Activated CD4-positive, alpha-beta T cell treated with anti-CD3 and anti-CD28 coated beads for 48 hours (primary cell): Measurements from ENCODE around the gene NOTUM.

ENCODE experiments used
- DNase-seq: peaks from one replicate; pipeline ENCODE4 v3.0.0-alpha.2; 2020

Gene NOTUM

DNA sequence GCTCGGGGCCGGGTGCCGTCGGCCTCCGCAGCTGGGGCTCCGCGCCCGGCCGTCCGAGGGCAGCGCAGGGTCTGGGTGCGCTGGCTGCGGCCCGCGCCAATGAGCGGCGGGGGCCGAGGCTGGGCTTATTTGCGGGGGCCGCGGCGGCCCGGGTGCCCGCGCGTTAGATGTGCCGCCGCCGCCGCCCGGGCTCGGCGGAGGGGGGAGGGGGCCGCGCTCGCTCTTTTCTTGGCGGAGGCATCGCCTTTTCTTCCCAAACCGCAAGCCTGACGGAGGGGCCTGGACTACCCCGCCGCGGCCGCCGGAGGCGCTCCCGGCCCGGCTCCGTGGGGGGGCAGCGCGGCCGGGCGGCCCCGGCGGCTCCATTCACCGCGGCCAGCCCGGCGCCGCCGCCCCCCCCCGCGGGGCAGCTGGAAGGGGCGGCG lies at the start of gene NOTUM:
Gene NOTUM, minus strand, starts transcription at position 101 of the 425 bp plus-strand sequence. CDS start 278 bp downstream, outside the sequence.
- DNase-seq: no peak

DNA sequence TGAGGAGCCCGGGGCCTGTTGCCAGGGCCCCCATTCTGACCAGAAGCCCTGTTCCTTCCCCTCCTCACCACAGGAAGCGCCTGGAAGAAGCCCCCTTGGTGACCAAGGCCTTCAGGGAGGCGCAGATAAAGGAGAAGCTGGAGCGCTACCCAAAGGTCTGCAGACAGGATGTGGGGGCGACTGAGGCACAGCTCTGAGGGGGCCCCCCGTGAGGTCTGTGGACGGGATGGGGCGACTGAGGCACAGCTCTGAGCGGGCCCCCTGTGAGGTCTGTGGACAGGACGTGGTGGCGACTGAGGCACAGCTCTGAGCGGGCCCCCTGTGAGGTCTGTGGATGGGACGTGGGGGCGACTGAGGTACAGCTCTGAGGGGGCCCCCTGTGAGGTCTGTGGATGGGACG lies 48.4 kb upstream of the NOTUM start:
- no peak for DNase-seq

DNA sequence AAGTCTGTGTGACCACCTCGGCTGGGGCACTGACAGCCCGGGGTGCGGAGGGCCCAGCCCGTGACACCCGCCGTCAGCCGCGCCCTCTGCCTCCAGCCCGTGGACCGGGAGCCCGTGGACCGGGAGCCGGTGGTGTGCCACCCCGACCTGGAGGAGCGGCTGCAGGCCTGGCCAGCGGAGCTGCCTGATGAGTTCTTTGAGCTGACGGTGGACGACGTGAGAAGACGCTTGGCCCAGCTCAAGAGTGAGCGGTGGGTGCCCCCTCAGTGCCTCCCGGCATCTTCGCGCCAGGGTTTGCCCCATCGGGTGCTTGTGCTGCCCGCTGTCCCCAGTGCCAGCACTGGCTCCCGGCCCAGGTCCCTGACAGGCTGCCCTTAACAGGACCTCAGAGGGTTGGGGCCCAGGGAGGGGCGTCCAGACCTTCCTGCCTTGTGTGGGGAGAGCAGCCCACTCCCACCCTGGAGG lies 48.0 kb upstream of the NOTUM start:
- DNase-seq: no peak

DNA sequence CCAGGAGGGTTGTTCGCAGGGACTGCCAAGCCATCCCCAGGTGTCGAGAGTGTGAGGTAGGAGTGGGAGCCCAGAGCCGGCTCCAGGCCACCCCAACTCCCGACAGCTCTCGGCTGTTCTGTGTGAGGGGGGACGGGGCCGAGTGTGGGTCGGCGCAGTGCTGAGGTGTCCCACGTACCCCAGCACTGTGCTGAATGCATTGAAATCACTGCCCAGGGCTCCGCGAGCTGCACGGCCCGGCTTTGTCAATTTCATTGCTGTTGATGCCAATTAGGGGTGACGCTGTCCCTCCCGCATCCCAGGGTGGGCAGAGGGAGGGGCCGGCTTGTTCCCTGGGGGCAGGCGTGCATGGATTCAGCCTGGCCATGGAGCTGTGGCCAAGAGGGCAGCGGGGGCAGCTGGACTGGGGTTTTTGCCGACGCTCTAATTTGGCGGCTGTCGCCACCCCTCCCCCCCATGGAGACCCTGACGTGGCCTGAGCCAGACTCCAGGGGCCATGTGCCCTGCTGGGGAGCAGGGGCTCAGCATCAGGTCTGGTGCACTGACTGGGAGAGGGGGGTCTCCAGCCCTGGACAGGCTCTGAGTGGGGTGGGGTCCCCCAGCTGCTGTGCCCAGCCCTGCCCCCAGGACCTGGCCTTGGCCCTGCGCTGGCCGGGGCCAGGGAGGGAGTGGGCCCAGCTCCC lies 47.4 kb upstream of the NOTUM start:
- DNase-seq: no peak

DNA sequence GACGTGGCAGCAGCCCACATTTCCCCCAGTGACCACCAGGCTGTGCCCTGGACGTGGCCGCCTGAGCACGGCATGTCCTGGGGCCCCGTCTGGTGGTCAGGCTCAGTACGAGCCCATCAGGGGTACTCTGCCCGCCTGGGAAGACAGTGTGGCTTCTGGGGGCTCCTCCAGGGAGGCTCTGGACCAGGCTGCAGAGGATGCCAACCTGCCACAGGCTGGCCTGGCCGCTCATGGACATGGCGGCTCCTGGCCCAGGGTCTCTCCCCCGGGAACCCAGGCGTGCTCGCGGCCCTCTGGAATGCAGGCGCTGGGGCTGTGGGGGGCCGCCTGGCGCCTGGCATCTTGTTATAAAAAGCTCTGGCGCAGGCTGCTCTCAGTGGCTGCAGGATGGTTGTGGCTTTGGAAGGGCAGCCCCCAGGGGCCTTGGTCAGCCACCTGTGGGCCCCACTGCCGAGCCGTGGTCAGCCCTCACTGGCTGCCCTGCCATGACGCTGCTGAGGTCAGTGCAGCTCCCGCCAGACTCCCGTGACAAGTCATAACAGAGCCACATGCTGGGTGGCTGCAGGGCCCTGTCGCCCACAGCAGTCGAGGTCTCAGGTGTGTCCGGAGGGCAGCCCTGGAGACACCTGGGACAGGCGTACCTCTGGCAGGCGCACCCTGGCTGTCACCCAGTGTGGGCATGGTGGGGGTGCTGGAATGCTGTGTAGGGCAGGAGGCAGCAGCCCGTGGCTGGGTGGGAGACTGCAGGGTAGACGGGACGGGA lies 46.7 kb upstream of the NOTUM start:
- DNase-seq: no peak

DNA sequence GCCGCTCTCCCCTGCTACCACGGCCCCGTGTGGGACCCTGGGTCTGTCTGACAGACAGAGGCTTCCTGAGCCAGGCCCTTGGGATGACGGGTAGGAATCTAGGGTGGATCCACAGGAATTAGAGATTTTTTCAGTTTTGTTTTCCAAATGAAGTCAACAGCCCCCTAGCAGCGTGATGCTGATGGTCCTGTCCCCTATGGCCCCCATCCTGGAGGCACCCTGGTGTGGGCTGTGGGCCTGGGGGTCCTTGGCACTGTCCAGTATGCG lies 46.2 kb upstream of the NOTUM start:
- no peak for DNase-seq

DNA sequence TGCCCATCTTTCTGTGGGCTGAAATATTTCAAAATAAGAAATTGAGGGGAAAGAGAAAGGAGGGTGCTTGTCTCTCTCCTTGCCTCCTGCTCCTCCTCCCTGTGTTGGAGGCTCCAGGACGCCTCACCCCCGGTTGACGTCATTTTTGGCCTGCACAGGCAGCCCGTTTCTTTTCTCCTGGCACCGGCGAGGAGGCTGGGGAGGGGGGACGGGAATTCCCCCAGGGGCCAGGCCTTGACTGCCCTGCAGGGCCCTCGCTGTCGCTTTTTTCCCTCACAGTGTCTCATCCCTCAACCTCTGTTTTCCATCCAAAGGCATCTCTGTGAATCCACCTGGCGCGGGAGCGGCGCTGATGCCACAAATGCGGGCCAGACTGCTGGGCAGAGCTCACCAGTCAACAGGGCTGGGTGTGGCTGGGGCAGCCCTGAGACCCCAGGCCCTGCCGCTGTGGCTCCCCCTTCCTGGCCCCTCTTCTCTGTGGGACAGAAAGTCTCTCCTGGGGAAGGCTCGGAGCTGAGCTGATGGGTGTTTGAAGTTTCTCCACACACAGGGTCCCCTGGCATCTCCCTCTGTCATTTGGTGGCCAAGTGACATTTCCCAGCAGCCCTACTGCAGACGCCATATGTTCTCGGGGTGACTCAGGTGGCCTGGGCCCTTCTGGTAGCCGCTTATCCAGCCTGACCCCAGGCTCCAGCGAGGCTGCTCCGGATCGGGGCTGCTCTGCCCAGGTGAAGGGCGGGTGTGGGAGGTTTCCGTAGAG lies 45.7 kb upstream of the NOTUM start:
- DNase-seq: no peak

DNA sequence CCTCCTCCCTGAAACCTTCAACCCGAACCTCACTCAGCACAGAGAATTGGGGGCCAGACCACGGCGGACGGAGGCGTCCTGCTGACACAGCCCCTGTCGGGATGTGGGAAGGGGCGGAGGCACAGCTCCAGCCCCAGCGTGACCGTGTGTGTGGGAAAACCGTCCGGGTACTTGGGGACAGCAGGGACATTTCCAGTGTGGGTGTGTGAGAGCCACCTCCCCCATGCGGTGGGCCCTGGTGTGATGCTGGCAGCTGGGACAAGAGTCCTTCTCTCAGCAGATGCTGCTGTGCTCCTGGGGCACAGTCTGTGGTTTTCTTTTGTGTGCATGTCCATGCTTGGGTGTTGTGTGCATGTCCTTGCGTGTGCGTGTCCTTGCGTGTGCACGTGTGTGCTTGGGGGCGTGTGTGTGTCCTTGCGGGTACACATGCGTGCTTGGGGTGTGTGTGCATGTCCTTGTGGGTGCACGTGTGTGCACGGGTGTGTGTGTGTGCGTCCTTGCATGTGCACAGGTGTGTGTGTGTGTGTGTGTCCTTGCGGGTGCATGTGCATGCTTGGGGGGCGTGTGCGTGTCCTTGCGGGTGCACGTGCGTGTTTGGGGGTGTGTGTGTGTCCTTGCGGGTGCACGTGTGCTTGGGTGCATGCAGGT lies 44.8 kb upstream of the NOTUM start:
- DNase-seq: no peak

DNA sequence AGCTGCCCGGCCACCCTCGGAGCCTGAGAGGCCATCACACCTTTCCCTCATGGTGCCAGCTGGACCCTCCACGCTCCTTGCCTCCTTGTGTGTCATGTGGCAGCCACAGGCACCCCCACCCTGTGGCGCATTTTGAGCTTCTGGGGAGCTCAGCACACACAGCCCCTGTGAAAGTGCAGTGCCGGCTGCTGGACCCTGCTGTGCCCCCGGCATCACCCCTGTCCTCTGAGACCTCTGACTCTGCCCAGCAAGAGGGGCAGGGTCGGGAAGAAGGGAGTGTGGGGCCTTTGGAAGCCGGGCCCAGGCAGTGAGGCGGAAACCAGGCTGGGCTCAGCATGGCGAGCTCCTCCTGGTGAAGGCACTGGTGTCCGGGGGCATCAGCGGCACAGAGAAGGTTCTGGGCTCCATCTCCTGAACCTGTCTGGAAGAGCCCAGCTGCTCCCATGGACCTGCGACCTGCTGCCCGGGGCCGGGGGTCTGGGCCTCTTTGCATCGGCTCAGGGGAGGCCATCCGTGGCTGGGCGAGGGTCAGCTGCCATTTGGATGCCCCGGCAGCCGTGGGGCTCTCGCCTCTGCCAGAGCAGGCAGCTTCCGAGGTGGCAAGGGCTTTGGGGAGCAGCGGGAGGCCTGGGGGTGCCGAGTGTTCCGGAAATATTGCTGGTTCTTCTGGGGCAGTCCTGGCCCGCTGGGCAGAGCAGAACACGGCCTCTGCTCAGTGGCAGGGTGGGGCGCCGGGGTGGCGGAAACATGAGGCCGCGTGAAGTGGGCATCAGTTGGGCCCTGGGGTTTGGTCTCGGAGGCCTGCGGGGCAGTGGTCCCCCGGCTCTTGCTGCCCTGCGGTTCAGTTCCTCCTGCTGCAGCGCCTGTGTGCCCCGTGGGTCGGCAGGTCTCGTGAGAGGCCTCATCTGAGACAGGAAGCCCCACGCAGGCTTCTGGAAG lies 43.8 kb upstream of the NOTUM start:
- no peak for DNase-seq

DNA sequence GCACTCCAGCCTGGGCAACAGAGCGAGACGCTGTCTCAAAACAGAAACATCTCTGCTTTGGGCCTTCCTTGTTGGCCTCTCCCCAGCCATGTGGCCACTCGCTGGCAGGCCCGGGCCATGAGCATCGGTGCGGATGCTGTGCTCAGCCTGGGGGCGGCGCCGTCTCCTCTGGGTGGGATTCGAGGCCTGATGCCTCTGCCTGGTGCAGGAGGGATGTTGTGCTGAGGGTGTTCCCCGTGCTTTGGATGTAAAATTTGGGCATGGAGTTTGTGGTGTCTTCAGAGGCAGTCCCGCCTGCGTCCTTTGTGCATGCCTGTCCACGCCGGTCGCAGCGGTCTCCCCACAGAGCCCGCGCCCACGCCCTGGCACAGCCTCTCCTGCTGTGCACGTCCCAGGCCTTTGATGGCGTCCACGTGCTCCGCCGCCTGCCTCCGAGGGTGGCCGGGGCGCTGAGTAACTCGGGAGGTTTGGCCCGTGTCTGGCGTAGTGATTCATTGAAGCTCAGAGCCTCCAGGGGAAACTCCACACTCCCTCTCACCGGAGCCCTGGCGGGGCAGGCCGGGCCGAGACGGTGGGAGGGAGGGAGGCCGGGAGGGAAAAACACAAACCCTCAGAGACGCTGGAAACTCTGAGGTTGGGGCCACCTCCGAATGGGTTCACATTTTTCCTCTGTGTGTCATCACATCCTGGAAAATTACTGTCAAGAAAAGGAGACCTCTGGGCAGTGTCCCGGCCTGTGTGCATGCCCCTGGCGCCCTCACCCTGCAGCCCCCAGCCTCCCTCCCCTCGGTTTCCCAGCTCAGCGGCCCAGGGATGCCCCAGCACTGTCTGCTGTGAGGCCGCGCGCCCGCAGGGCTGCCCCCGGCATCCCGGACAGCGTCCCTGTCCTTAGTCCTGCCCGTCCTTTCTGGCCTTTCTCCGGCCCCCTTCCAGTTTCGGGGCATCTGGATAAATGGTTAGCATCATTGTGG lies 42.7 kb upstream of the NOTUM start:
- peak; percentile 47 for DNase-seq

DNA sequence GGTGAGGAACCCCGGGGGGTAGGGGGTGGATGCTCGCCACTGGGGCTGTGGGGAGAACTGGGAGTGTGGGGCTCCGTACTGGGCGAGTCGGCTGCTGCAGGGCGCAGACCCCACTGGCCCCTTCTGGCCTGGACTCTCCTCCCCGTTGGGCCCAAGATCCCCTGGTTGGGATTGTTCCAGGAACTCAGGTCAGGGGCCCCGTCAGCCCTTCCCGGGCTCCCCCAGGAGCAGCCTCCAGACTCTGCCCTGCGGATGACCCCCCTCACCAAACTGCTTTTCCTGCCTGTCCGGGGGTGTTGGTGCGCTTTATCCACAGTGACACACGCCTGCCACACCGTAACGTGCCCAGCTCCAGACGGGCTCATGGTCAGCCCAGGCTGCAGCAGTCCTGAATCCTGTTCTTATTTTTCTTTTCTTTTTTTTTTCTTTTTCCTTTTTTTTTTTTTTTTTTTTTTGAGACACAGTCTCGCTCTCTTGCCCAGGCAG lies 40.6 kb upstream of the NOTUM start:
- DNase-seq: no peak

DNA sequence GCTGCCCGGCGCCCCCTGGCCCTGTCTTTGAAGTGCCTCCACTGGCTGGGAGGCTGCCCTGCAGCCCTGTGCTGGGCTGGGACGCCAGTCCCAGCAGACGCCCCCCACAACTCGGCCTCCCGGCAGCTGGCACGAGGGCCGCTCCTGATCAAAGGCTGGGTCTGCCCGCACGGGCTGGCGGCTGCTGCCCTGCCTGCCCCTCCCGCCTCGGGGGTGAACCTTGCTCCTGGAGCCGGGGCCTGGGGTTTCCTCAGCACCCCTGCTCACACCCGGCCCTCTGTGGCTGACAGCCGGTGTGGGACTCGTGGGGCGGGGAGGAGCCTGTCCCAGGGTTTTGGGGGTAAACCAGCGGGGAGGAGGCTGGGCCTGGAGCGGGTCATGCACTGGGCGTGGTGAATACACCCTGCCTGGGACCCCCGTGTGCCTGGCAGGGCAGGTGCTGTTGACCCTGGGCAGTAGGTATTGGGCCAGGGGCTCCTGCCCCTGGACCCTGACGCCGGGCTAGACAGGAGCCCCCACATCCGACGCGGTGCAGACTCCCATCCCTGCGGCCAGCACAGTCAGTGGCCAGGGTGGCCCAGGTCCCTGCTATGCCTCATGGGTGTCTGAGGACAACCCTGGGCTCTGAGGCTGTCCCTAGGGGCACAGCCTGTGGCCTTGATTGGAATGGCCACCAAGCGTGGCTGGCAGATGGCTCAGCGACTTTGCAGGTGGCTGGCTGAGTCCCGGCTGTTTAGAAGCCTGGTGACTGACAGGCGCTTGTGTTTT lies 40.0 kb upstream of the NOTUM start:
- DNase-seq: no peak

DNA sequence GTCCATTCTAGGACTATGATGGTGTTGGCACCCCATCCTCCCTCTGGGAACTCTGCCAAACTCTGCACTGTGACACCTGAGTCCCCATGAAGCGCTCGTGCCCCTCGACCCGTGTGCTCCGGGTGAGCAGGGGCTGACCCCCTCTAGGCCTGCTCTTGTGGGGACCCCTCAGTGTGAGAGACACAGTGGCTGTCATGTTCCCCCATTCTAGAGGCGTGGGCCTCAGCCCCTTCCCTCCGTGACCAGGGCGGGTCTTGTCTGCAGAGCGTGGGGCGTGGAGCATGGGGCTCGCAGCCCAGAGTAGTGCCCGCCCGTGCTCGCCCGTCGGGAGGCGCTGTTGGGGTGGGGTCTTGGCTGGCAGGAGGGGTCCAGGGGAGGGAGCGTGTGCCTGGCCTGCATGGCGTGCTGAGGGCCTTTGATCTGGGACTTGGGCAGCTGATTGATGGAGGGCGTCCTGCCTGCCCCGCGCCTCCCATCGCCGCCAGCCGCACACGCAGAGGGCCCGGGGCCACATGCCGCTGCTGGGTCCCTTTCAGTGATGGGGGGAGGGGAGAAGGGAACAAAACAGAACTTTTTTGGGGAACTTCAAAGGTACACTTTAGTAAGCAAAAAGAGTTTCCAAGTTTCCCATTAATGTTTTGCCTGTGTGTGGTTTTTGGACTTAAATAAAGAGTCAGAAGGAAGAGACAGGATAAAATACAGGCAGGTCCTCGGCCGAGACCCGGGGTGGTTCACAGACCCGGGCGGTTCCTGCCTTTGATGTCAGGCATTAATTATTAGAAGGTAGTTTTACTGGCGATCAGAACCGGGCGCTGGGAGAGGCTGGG lies 39.2 kb upstream of the NOTUM start:
- no peak for DNase-seq

DNA sequence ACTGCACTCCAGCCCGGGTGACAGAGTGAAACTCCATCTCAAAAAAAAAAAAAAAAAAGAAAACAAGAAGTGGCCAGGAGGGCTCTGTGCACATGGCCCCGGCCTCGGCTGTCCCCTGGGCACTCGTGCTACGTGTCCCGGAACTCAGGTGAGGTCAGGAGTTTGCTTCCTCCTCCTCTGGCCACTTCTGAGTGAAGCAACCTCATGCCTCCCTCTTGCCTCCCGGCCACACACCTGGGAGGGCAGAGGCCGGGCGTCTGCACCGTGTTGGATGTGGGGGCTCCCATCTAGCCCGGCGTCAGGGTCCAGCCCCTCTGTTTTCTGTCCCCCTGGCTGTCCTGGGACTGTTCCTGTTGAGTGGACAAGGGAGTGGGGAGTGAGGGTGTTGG lies 38.6 kb upstream of the NOTUM start:
- DNase-seq: no peak

DNA sequence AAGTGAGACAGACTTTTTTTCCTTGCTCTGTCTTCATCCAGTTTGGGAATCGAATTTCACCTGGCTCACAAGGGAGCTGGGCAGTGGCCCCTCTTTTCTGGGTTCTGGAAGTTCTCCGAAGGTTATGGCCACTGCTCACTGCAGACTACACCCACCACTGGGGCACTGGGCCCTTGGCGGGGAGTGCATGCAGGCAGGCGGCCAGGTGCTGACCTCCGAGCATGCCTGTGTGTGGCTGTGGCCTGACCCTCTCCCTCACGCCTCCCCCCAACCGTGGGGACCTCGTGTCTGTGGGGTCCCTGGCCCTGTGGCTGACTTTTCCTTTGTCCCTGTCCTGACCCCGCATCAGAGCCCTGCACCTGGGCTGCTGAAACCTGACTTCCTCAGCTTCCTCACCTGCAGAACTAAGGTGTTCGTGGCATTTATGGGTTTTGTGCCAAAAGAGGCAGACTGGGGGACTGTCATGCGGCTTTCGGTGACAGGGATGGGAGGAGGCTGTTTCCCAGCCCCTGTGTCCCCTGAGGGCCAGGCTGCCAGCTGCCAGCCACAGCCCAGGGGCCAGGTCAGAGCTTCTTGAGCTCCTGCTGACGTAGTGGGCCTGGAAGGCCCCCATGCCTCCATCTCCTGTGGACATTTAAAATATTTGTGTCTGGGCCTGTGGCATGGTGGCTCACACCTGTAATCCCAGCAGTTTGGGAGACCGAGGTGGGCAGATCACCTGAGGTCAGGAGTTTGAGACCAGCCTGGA lies 37.9 kb upstream of the NOTUM start:
- no peak for DNase-seq

DNA sequence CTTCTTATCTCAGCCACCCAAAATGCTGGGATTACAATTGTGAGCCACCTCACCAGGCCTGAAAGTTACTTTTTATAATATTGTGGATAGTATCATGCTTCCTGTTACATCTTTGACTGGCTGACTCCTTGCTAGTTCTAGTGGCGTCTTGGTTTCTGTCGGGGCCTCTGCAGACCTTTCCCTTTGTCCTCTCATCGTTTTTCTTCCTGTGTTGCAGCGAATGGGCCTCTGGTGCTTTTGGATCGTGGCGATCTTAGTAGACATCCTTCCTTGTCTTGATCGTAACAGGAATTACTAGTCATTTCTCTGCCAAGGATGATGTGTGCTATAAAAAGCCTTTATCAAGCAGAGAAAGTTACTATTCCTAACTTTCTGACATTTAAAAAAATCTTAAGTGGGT lies 37.2 kb upstream of the NOTUM start:
- DNase-seq: no peak

DNA sequence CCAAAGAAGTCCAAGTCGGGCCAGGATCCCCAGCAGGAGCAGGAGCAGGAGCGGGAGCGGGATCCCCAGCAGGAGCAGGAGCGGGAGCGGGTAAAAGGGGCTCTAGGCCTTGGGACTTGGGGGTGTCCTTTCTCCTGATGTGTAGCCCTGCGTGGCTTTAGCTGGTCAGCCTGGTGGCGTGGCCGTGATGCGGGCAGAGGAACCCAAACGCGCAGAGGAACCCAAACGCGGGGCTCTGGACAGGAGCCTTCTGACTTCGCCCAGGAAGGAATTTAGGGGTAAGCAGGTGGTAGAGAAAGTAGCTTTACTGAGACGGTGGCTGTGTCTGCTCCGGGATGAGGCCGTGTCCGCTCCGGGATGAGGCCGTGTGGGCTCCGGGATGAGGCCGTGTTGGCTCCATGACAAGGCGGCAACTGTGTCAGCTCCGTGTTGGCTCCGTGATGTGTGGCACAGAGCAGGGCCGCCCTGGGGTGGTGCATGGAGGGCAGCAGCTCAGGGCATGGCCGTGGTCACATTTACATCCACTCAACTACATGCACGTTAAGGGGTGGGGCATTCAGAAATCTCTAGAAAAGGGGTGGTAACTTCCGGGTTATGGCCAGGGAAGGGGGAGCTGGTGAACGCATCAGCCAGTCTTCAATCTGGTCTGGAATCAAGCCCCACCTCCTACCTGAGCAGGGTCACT lies 35.9 kb upstream of the NOTUM start:
- no peak for DNase-seq

DNA sequence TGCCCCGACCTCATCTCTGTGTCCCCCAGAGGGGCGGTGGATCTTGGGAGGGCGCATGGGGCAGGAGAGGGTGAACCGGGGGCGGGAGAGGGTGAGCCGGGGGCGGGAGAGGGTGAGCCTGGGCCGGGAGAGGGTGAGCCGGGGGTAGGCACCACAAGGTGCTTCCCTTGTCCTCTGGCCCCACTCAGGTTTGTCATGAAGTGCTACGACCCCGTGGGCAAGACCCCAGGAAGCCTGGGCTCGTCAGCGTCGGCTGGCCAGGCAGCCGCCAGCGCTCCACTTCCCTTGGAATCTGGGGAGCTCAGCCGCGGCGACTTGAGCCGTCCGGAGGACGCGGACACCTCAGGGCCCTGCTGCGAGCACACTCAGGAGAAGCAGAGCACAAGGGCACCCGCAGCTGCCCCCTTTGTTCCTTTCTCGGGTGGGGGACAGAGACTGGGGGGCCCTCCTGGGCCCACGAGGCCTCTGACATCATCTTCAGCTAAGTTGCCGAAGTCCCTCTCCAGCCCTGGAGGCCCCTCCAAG lies 35.3 kb upstream of the NOTUM start:
- no peak for DNase-seq
